KBM-7 (cell line): ENCODE results near the gene ZNF423.
A peak's percentile ranks its signal among the peaks of the same experiment; 100 is the strongest.

Experiments used
- DNase-seq: peaks from one replicate; pipeline ENCODE4 v3.0.0-alpha.2; 2015
- in situ Hi-C: fragments of 300-500 bp; cut with MboI; formaldehyde crosslinking; loops from 2 replicates; pipeline ENCODE4 v1.14.3; 2020; ENCODE audit warnings: low sequenced_read_pairs, low pct_unique_long_range_greater_than_20kb, mixed read lengths

The ZNF423 gene

GRCh38 chr16:49460786-49461470 is 395.0 kb downstream of the ZNF423 start:
- in situ Hi-C loops: no loop called here
- no peak for DNase-seq

GRCh38 chr16:49459953-49460735 is 395.8 kb downstream of the ZNF423 start:
- no peak for DNase-seq
- in situ Hi-C loops: no loop called here

GRCh38 chr16:49458656-49459445 is 397.1 kb downstream of the ZNF423 start:
- in situ Hi-C loops: no loop called here
- no peak for DNase-seq

- no peak for DNase-seq
- in situ Hi-C loops: no loop called here
Measured at GRCh38 chr16:49458243-49458642, 397.7 kb downstream of the ZNF423 start.

- in situ Hi-C loops: no loop called here
Measured at GRCh38 chr16:49457196-49457595, 398.7 kb downstream of the ZNF423 start.

GRCh38 chr16:49456763-49457162 is 399.1 kb downstream of the ZNF423 start:
- peak; percentile 4 for DNase-seq
- in situ Hi-C loops: no loop called here

More at GRCh38 chr16:49457196-49457595, 398.7 kb downstream of the ZNF423 start:
- DNase-seq: no peak

- no peak for DNase-seq
- in situ Hi-C loops: no loop called here
Measured at GRCh38 chr16:49455991-49456745, 399.7 kb downstream of the ZNF423 start.

- in situ Hi-C loops: no loop called here
- no peak for DNase-seq
Measured at GRCh38 chr16:49455181-49455990, 400.5 kb downstream of the ZNF423 start.

- in situ Hi-C loops: no loop called here
- DNase-seq: no peak
Measured at GRCh38 chr16:49454426-49455180, 401.3 kb downstream of the ZNF423 start.

- DNase-seq: no peak
- in situ Hi-C loops: no loop called here
Measured at GRCh38 chr16:49453983-49454382, 401.9 kb downstream of the ZNF423 start.

GRCh38 chr16:49453021-49453420 is 402.9 kb downstream of the ZNF423 start:
- in situ Hi-C loops: no loop called here

GRCh38 chr16:49452578-49452977 is 403.3 kb downstream of the ZNF423 start:
- DNase-seq: no peak
- in situ Hi-C loops: no loop called here

More at GRCh38 chr16:49453021-49453420, 402.9 kb downstream of the ZNF423 start:
- no peak for DNase-seq

GRCh38 chr16:49452108-49452507 is 403.8 kb downstream of the ZNF423 start:
- in situ Hi-C loops: no loop called here
- no peak for DNase-seq

- in situ Hi-C loops: no loop called here
Measured at GRCh38 chr16:49446805-49447204, 409.1 kb downstream of the ZNF423 start.

GRCh38 chr16:49443576-49443975 is 412.3 kb downstream of the ZNF423 start:
- DNase-seq: no peak
- in situ Hi-C loops: no loop called here

More at GRCh38 chr16:49446805-49447204, 409.1 kb downstream of the ZNF423 start:
- DNase-seq: no peak

- in situ Hi-C loops: no loop called here
- DNase-seq: no peak
Measured at GRCh38 chr16:49442805-49443204, 413.1 kb downstream of the ZNF423 start.

GRCh38 chr16:49441366-49441780 is 414.5 kb downstream of the ZNF423 start:
- DNase-seq: peak; percentile 60
- in situ Hi-C loops: no loop called here
